Gastrocnemius medialis (tissue), 4 donors: ENCODE data around the gene LUZP2. TPM values are rescaled to one million over a fixed set of nuclear protein-coding genes. Genes with fewer than 3 reads are reported as not detected.
"Not testable (repeated sequence)": the region's sequence is repeated elsewhere in the genome, so short reads cannot be mapped to it uniquely, and the experiment has no call there.

Source experiments
- ATAC-seq, 2 donors: fragments of 150-250 bp; one replicate each; pipeline ENCODE4 v1.9.1; 2016
- DNase-seq, 2 donors: peaks; one replicate each; pipeline ENCODE4 v3.0.0-alpha.2; 2019
- H3K27ac ChIP-seq, 4 donors: fragments of 200-600 bp; sonication (generic); 1 replicate in 1 of 4; 2 replicates in 3 of 4; pipeline ENCODE4 v1.5.1; 2016 to 2018; ENCODE audit warnings: mild to moderate bottlenecking in 2 of 4, moderate library complexity in 1 of 4
- H3K27me3 ChIP-seq, 3 donors: fragments of 200-600 bp; sonication (generic) in 2 of 3; 1 replicate in 1 of 3; 2 replicates in 2 of 3; pipeline versions ENCODE4 v1.5.1 to v1.6.0; 2016 to 2019; ENCODE audit warnings: mild to moderate bottlenecking in 1 of 3, moderate library complexity in 1 of 3
- H3K36me3 ChIP-seq, 2 donors: fragments of 200-600 bp; sonication (generic) in 1 of 2; one replicate each; pipeline ENCODE4 v1.5.1; 2017 to 2018
- H3K4me1 ChIP-seq, 2 donors: fragments of 200-600 bp; sonication (generic) in 1 of 2; one replicate each; pipeline ENCODE4 v1.5.1; 2016 to 2017; ENCODE audit warnings: mild to moderate bottlenecking in 2 of 2
- H3K4me3 ChIP-seq, 4 donors: fragments of 200-600 bp; sonication (generic) in 3 of 4; 1 replicate in 1 of 4; 2 replicates in 3 of 4; pipeline ENCODE4 v1.5.1; 2016 to 2019; ENCODE audit warnings: mild to moderate bottlenecking in 2 of 4
- H3K9me3 ChIP-seq, 3 donors: fragments of 200-600 bp; sonication (generic) in 2 of 3; 1 replicate in 1 of 3; 2 replicates in 2 of 3; pipeline ENCODE4 v1.5.1; 2016 to 2019
- POLR2A ChIP-seq, 2 donors: fragments of 450-650 bp; IDR thresholded peaks; one replicate each; pipeline ENCODE4 v1.6.1; 2017; ENCODE audit warnings: antibody characterized with exemption in 2 of 2, mild to moderate bottlenecking in 2 of 2, moderate library complexity in 2 of 2
- in situ Hi-C, 4 donors: fragments of 200-750 bp; cut with MboI; loops; one replicate each; pipeline versions ENCODE4 v1.15.0 to v1.8.0; 2017; ENCODE audit warnings: low sequenced_read_pairs in 4 of 4
- intact Hi-C: fragments of 100-400 bp; cut with DNase I; formaldehyde crosslinking; loops from one replicate; pipeline ENCODE4 v1.15.1; 2023; ENCODE audit warnings: low total_unique reads
- total RNA-seq, 4 donors: library from RNA; depleted of rRNA; stranded (reverse); fragments of >200 nt; gene quantifications; one replicate each; pipeline versions ENCODE4 v1.1.0 to v1.2.3, GENCODE V29; 2016
- TF ChIP-seq, protein P1 (sequence below), 5 experiments: fragments of 450-650 bp in 3 of 5; fragments of 200-600 bp in 2 of 5; sonication (generic) in 2 of 5; IDR thresholded peaks in 4 of 5; conservative IDR thresholded peaks in 1 of 5; 1 replicate in 4 of 5; 2 replicates in 1 of 5; pipeline ENCODE4 v1.5.1; 2016 to 2019; ENCODE audit warnings: antibody characterized with exemption in 5 of 5, mild to moderate bottlenecking in 3 of 5, moderate library complexity in 3 of 5

Gene LUZP2
- total RNA-seq, 4 donors from 2014 or later: not detected

- Histone ChIP-seq H3K36me3 (no peaks in the 10 kb centered on the region), H3K27me3 (no peaks in the 10 kb centered on the region), H3K4me1 (no peaks in the 10 kb centered on the region), H3K4me3 (no peak overlapping the region), H3K27ac (no peak overlapping the region), H3K9me3 (no peaks in the 10 kb centered on the region)
- no peak for DNase-seq
- intact Hi-C loops: no loop called here
- no peak for TF ChIP-seq POLR2A (IDR thresholded peaks at IDR 0.05)
- TF ChIP-seq, protein P1, sequence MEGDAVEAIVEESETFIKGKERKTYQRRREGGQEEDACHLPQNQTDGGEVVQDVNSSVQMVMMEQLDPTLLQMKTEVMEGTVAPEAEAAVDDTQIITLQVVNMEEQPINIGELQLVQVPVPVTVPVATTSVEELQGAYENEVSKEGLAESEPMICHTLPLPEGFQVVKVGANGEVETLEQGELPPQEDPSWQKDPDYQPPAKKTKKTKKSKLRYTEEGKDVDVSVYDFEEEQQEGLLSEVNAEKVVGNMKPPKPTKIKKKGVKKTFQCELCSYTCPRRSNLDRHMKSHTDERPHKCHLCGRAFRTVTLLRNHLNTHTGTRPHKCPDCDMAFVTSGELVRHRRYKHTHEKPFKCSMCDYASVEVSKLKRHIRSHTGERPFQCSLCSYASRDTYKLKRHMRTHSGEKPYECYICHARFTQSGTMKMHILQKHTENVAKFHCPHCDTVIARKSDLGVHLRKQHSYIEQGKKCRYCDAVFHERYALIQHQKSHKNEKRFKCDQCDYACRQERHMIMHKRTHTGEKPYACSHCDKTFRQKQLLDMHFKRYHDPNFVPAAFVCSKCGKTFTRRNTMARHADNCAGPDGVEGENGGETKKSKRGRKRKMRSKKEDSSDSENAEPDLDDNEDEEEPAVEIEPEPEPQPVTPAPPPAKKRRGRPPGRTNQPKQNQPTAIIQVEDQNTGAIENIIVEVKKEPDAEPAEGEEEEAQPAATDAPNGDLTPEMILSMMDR (IDR thresholded peaks at IDR 0.05 in 4 of 5, conservative IDR thresholded peaks at IDR 0.05 in 1 of 5): no peak
- in situ Hi-C loops: no loop called here
- ATAC-seq: no peak
These were observed 438.0 kb downstream of the LUZP2 start for GRCh38 chr11:24934733-24935439.

- H3K27ac ChIP-seq: no peak overlapping the region
- DNase-seq: no peak
- H3K36me3 ChIP-seq: no peaks in the 10 kb centered on the region
- no peaks in the 10 kb centered on the region for H3K4me1 ChIP-seq
- H3K9me3 ChIP-seq: no peaks in the 10 kb centered on the region
- no peak for ATAC-seq
- intact Hi-C loops: no loop called here
- no peaks in the 10 kb centered on the region for H3K27me3 ChIP-seq
- in situ Hi-C loops: no loop called here
- no peak for TF ChIP-seq POLR2A (IDR thresholded peaks at IDR 0.05)
- TF ChIP-seq, protein P1 (IDR thresholded peaks at IDR 0.05 in 4 of 5, conservative IDR thresholded peaks at IDR 0.05 in 1 of 5): no peak
- no peak overlapping the region for H3K4me3 ChIP-seq
These were observed 448.0 kb downstream of the LUZP2 start for GRCh38 chr11:24944891-24945290.

- Histone ChIP-seq H3K4me3 (no peak overlapping the region), H3K27me3 (no peaks in the 10 kb centered on the region), H3K36me3 (no peaks in the 10 kb centered on the region), H3K27ac (no peak overlapping the region), H3K4me1 (no peaks in the 10 kb centered on the region), H3K9me3 (no peaks in the 10 kb centered on the region)
- intact Hi-C loops: no loop called here
- TF ChIP-seq, protein P1 (IDR thresholded peaks at IDR 0.05 in 4 of 5, conservative IDR thresholded peaks at IDR 0.05 in 1 of 5): no peak
- no peak for TF ChIP-seq POLR2A (IDR thresholded peaks at IDR 0.05)
- in situ Hi-C loops: no loop called here
- DNase-seq (no peak), ATAC-seq (no peak)
These were observed 452.6 kb downstream of the LUZP2 start for GRCh38 chr11:24949406-24949805.

DNA sequence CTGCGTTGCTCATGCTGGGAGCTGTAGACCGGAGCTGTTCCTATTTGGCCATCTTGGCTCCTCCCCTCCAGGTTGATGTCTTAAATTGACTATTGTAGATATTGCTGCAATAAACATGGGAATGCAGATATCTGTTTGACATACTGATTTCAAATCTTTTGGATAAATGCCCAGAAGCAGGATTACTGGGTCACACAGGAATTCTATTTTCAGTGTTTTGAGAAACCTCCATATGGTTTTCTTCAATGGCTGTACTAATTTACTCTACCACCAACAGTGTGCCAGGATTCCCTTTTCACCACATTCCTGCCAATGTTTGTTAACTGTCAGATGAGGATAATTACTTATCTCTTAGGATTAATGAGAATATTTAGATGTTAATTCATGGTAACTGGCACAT, 467.0 kb downstream of the LUZP2 start:
- no peaks in the 10 kb centered on the region for H3K9me3 ChIP-seq
- H3K4me1 ChIP-seq: no peaks in the 10 kb centered on the region
- DNase-seq: no peak
- intact Hi-C loops: no loop called here
- no peak for TF ChIP-seq POLR2A (IDR thresholded peaks at IDR 0.05)
- TF ChIP-seq, protein P1 (IDR thresholded peaks at IDR 0.05 in 4 of 5, conservative IDR thresholded peaks at IDR 0.05 in 1 of 5): no peak
- no peaks in the 10 kb centered on the region for H3K27me3 ChIP-seq
- no peaks in the 10 kb centered on the region for H3K36me3 ChIP-seq
- no peak for ATAC-seq
- H3K27ac ChIP-seq: no peak overlapping the region
- no peak overlapping the region for H3K4me3 ChIP-seq
- in situ Hi-C loops: no loop called here

DNA sequence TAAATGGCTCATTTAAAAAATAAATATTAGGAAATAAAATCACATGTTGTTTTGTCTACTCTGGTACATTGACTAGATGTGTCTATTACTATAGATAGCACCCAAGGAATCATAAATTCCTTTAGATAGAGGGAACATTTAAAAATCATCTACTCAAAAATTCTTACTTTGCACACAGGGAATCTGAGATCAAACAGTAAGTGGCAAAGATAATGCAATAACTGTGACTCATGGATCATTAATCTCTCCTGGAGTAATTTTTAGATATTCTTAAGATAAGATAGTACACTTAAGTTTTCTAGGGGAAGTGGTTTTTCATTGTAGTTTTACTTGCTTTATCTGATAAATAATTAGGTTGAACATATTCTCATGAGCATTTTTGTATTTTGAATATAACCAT, 468.9 kb downstream of the LUZP2 start:
- TF ChIP-seq POLR2A (IDR thresholded peaks at IDR 0.05): no peak
- TF ChIP-seq, protein P1 (IDR thresholded peaks at IDR 0.05 in 4 of 5, conservative IDR thresholded peaks at IDR 0.05 in 1 of 5): no peak
- Histone ChIP-seq H3K4me1 (no peaks in the 10 kb centered on the region), H3K4me3 (no peak overlapping the region), H3K9me3 (no peaks in the 10 kb centered on the region), H3K27me3 (no peaks in the 10 kb centered on the region), H3K27ac (no peak overlapping the region), H3K36me3 (no peaks in the 10 kb centered on the region)
- DNase-seq (no peak), ATAC-seq (no peak)
- in situ Hi-C loops: no loop called here
- intact Hi-C loops: no loop called here

DNA sequence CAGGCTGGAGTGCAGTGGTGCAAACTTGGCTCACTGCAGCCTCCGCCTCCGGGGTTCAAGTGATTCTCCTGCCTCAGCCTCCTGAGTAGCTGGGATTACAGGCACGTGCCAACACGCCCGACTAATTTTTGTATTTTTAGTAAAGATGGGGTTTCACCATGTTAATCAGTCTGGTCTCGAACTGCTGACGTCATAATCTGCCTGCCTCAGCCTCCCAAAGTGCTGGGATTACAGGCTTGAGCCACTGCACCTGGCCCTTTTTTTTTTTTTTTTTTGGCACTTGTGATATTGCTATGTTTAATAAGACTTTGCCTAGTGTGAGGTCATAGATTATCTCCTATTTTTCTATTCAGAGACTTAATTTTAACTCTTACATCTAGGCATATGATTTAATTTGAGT, 497.1 kb downstream of the LUZP2 start:
- ATAC-seq, H3K27ac ChIP-seq, DNase-seq, intact Hi-C loops, H3K4me1 ChIP-seq, H3K36me3 ChIP-seq, H3K4me3 ChIP-seq, H3K27me3 ChIP-seq, H3K9me3 ChIP-seq, in situ Hi-C loops: not testable (repeated sequence)

- H3K9me3 ChIP-seq, H3K4me1 ChIP-seq, H3K4me3 ChIP-seq, ATAC-seq, DNase-seq, H3K36me3 ChIP-seq, intact Hi-C loops, in situ Hi-C loops, H3K27me3 ChIP-seq, H3K27ac ChIP-seq: not testable (repeated sequence)
These were observed 503.1 kb downstream of the LUZP2 start for GRCh38 chr11:24999929-25000328.
